Caki2 (cell line): Measurements from ENCODE around the gene COX4I1. TPM values are rescaled to one million over a fixed set of nuclear protein-coding genes. Genes with fewer than 3 reads are reported as not detected.

Experiments
- DNase-seq: peaks from one replicate; pipeline ENCODE4 v3.0.0-alpha.2; 2015; ENCODE audit warnings: low read depth
- in situ Hi-C: cut with HindIII; loops from 2 replicates; pipeline ENCODE4 v1.10.0; 2016; ENCODE audit warnings: low sequenced_read_pairs, low pct_unique_long_range_greater_than_20kb, mixed read lengths
- total RNA-seq: library from RNA; depleted of rRNA; stranded (reverse); fragments of >200 nt; shearing (Covaris generic); gene quantifications from 2 replicates; pipeline ENCODE4 v1.2.3, GENCODE V29; 2014; ENCODE audit warnings: low replicate concordance; rRNA removed

Gene COX4I1
- total RNA-seq, 1 experiment from 2014 or later: 914 TPM

- in situ Hi-C loops: no loop called here
- DNase-seq: no peak
Observed at GRCh38 chr16:85846461-85846860, 47.0 kb downstream of the COX4I1 start.

GRCh38 chr16:85847036-85847435, 47.5 kb downstream of the COX4I1 start:
- in situ Hi-C loops: no loop called here
- no peak for DNase-seq

- in situ Hi-C loops: no loop called here
- DNase-seq: no peak
Observed at GRCh38 chr16:85847681-85848601, 48.4 kb downstream of the COX4I1 start.

- in situ Hi-C loops: no loop called here
Observed at GRCh38 chr16:85848986-85849385, 49.5 kb downstream of the COX4I1 start.

GRCh38 chr16:85849388-85849787, 49.9 kb downstream of the COX4I1 start:
- in situ Hi-C loops: no loop called here
- no peak for DNase-seq

More at GRCh38 chr16:85848986-85849385, 49.5 kb downstream of the COX4I1 start:
- DNase-seq: no peak

- DNase-seq: no peak
- in situ Hi-C loops: no loop called here
Observed at GRCh38 chr16:85850344-85850880, 50.9 kb downstream of the COX4I1 start.

- in situ Hi-C loops: no loop called here
- DNase-seq: no peak
Observed at GRCh38 chr16:85851034-85851785, 51.7 kb downstream of the COX4I1 start.

GRCh38 chr16:85853547-85854545, 54.4 kb downstream of the COX4I1 start:
- DNase-seq: no peak
- in situ Hi-C loops: no loop called here

GRCh38 chr16:85854935-85855334, 55.4 kb downstream of the COX4I1 start:
- no peak for DNase-seq
- in situ Hi-C loops: no loop called here

- DNase-seq: no peak
- in situ Hi-C loops: no loop called here
Observed at GRCh38 chr16:85856079-85856478, 56.6 kb downstream of the COX4I1 start.

- in situ Hi-C loops: no loop called here
- no peak for DNase-seq
Observed at GRCh38 chr16:85856585-85856984, 57.1 kb downstream of the COX4I1 start.

Other genes with a start within 250 kb of the COX4I1 start
- gene GSE1, start 186.4 kb upstream of the COX4I1 start, total RNA-seq: 7.1 and 7.9 TPM in 2 replicates
- 27.0 and 37.3 TPM in 2 replicates for gene GINS2, start 110.7 kb upstream of the COX4I1 start, total RNA-seq
- 25.9 and 27.2 TPM in 2 replicates for gene C16orf74, start 48.6 kb upstream of the COX4I1 start, total RNA-seq
- gene EMC8, start 151 bp upstream of the COX4I1 start, total RNA-seq: 56.4 and 86.9 TPM in 2 replicates
- gene IRF8, start 99.5 kb downstream of the COX4I1 start, total RNA-seq: 5.4 and 20.0 TPM in 2 replicates